Omental fat pad (tissue), 4 donors: ENCODE results near the gene PRSS50. TPM values are rescaled to one million over a fixed set of nuclear protein-coding genes. Genes with fewer than 3 reads are reported as not detected.

Experiments
- ATAC-seq: fragments of 150-250 bp; one replicate; pipeline ENCODE4 v1.9.1; 2016; ENCODE audit warnings: mild to moderate bottlenecking, moderate library complexity; ENCODE audit not compliant: low FRiP score
- DNase-seq: peaks from one replicate; pipeline ENCODE4 v3.0.0-alpha.2; 2019; ENCODE audit warnings: low spot score
- total RNA-seq, 4 donors: library from RNA; depleted of rRNA; stranded (reverse); fragments of >200 nt; gene quantifications; one replicate each; pipeline ENCODE4 v1.1.0, GENCODE V29; 2016
- TF ChIP-seq, protein P1 (sequence below), 3 donors: fragments of 450-650 bp; IDR thresholded peaks; one replicate each; pipeline ENCODE4 v1.5.1; 2016 to 2017; ENCODE audit warnings: antibody characterized with exemption in 3 of 3, mild to moderate bottlenecking in 3 of 3, moderate library complexity in 2 of 3

Gene PRSS50
- total RNA-seq, 4 donors from 2014 or later: 0.32 TPM; not detected in 3

DNA sequence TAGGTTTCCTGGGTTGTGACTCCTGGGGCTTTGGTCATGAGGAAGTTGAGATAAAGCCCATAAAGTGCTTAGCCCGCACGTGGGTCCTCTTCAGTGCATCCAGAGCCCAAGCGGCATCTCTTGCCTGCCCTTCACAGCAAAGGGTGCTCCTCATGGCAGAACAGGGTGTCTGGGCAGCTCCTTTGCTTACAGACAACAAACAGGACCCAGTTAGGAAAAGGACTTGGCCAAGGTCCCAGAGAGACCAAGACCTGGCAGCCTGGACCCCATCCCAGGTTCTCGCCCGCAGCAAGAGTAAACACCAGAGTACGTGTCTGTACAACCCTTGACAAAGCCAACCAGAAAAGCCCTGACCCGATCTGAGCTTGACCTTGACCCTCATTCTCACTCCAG is 51.2 kb downstream of the PRSS50 start:
- TF ChIP-seq, protein P1, sequence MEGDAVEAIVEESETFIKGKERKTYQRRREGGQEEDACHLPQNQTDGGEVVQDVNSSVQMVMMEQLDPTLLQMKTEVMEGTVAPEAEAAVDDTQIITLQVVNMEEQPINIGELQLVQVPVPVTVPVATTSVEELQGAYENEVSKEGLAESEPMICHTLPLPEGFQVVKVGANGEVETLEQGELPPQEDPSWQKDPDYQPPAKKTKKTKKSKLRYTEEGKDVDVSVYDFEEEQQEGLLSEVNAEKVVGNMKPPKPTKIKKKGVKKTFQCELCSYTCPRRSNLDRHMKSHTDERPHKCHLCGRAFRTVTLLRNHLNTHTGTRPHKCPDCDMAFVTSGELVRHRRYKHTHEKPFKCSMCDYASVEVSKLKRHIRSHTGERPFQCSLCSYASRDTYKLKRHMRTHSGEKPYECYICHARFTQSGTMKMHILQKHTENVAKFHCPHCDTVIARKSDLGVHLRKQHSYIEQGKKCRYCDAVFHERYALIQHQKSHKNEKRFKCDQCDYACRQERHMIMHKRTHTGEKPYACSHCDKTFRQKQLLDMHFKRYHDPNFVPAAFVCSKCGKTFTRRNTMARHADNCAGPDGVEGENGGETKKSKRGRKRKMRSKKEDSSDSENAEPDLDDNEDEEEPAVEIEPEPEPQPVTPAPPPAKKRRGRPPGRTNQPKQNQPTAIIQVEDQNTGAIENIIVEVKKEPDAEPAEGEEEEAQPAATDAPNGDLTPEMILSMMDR (IDR thresholded peaks at IDR 0.05): no peak
- DNase-seq: peak; percentile 14
- no peak for ATAC-seq

DNA sequence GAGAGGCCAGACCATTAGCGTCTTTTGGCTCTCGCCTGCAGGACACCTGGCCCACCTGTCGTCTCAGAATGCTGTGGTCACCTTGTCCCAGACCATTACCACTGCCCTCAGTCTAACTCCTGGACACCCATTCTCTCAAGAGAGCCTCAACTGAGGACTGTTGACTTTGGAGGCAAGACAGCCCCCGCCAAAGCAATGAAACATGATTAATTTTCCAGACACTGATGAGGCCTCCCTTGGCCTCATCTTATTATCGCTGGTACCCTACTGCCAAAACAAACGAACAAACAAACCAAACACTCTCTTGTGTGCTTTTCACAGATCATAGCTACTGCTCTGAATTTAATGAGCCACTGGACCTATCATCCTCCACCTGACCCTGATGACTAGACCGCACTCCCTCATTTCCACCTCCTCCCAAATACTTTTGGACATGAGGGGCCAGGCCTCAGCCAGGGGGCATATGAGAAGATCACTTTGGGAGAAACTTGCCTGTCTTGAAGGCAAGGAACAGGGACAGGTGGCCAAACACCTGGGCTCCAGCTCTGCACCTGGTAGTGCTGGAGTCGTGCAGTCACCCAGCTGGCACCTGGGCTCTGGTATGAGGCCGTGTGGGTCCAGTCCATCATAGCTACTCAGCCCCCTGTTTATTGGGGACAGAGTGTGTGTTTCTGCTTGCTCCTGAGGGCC is 51.8 kb downstream of the PRSS50 start:
- TF ChIP-seq, protein P1 (IDR thresholded peaks at IDR 0.05): no peak
- DNase-seq: peak; percentile 8
- ATAC-seq: no peak

DNA sequence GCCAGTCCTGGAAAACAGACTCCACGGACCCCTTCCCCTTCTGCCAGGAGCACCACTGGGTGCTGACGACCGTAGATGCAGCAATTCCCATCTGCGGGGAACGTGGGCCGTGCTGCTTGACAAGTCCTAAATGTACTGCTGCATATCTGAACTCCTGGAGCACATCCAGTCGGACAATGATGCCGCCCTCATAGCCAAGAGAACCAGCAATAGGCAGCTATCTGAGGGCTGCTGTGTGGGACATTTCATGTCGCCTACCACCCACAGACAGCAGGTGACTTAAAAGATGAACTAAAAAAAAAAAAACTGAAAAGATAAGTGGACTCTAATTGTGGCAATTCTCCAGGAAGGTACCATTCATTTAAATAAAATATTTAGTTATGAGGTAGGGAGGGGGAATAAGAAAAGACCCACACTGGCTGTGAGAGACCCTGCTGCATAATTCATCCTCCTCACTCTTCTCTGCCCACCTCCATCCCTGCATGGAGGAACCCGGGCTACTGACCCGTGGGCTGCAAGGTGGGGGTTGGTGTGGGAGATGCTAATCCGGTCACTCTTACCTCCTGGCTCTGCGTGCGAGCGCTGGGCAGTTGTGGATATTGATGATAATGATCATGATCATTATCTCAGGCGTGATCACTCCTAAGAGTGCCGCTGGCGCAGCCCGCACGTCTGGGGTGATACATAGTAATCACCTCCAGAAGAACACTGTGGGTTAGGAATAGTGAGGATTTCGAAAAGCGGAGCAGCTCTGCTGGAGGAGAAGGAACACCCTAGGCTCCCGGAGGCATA is 52.5 kb downstream of the PRSS50 start:
- peak; percentile 17 for DNase-seq
- ATAC-seq: no peak
- TF ChIP-seq, protein P1 (IDR thresholded peaks at IDR 0.05): no peak

- no peak for DNase-seq
- TF ChIP-seq, protein P1 (IDR thresholded peaks at IDR 0.05): no peak
- no peak for ATAC-seq
Measured at GRCh38 chr3:46664188-46664970, 53.3 kb downstream of the PRSS50 start.

- DNase-seq: no peak
- TF ChIP-seq, protein P1 (IDR thresholded peaks at IDR 0.05): no peak
- no peak for ATAC-seq
Measured at GRCh38 chr3:46663591-46664135, 54.0 kb downstream of the PRSS50 start.

DNA sequence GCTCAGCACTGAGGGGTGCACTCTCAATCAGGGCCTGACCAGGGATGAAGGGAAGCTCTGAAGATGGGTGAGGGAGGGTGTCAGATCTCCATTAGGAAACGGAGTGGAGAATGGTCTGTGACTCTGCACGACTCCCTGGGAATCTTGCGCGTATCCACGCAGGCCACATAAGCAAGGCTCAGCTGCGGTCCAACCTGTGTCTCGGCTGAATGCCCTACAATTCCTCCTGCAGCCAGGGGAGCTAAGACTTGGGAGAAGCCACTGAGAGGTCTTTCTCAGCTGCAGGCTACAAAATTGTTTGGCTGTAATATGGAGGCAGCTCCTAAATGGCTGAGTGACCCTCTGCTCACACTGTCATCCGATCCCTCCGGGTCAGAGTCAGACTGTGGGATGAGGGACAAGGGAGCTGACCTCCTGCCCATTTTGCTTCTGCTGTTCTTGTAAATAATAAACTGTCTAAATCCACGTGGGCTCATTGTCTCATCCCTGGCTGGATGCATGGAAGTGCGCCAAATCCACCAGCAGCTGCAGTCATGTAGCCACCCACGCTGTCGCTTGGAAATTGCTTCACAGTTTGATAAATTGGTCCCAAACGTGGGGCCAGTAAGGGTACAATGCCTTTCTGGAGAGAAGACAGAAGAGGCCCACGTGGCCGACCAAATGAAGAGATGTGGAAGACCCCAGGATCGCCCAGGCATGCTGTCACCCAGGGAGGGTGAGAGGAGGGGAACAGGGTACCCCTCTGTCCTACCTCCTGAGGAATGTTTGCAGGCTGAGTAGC is 54.7 kb downstream of the PRSS50 start:
- DNase-seq (no peak), ATAC-seq (no peak)

More for the DNA sequence above, 54.7 kb downstream of the PRSS50 start:
- TF ChIP-seq, protein P1 (IDR thresholded peaks at IDR 0.05): no peak
